Liver (tissue), 3 donors: ENCODE data around the gene DCTN1.

Experiments
- ATF3 ChIP-seq: IDR thresholded peaks from 2 replicates; pipeline ENCODE4 v1.6.1; 2016; ENCODE audit warnings: antibody characterized with exemption
- CTCF ChIP-seq: fragments of 150-350 bp; IDR thresholded peaks from 2 replicates; pipeline ENCODE4 v1.5.1; 2017; ENCODE audit warnings: improper control_type of control experiment, low read depth, low read length; ENCODE audit not compliant: missing input control
- FOXA1 ChIP-seq: IDR thresholded peaks from 2 replicates; pipeline ENCODE4 v1.6.1; 2016; ENCODE audit warnings: antibody characterized with exemption
- MAX ChIP-seq: IDR thresholded peaks from 2 replicates; pipeline ENCODE4 v1.6.1; 2016; ENCODE audit warnings: antibody characterized with exemption
- RAD21 ChIP-seq, 2 donors: IDR thresholded peaks; 2 replicates each; pipeline ENCODE4 v1.6.1; 2016; ENCODE audit warnings: antibody characterized with exemption in 2 of 2, mild to moderate bottlenecking in 2 of 2
- SP1 ChIP-seq: IDR thresholded peaks from 2 replicates; pipeline ENCODE4 v1.6.1; 2018; ENCODE audit warnings: antibody characterized with exemption, mild to moderate bottlenecking
- TAF1 ChIP-seq: conservative IDR thresholded peaks from 2 replicates; pipeline ENCODE4 v1.6.1; 2016; ENCODE audit warnings: antibody characterized with exemption, mild to moderate bottlenecking
- donor health status: healthy.
- donor health status: healthy.

DNA sequence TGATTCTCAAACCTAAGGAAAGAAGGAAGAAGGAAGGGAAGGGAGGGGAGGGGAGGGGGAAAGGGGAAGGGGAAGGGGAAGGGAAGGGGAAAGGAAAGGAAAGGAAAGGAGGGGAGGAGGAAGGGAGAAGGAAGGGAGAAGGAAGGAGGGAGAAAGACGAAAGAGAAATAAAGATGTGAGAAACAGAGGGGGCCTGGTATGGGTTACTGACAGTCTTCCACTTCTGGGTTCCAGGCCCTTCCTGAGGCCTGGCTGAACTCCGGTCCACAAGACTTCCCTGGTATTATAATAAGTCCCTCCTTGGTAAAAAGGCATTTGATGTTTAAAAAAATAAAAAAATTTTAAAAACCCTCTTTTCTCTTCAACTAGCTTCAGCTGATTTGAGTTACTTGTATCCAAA lies 54.3 kb downstream of the DCTN1 start:
- TF ChIP-seq ATF3 (no peak), MAX (no peak), CTCF (no peak), TAF1 (no peak), SP1 (no peak), FOXA1 (no peak), RAD21 (IDR thresholded peaks at IDR 0.05) (no peak)
